ENCODE measurements around the gene EXOC4. TPM values are rescaled to one million over a fixed set of nuclear protein-coding genes. Genes with fewer than 3 reads are reported as not detected.

The EXOC4 gene
- total RNA-seq, 1 donor from 2014 or later: 99.2 TPM

DNA sequence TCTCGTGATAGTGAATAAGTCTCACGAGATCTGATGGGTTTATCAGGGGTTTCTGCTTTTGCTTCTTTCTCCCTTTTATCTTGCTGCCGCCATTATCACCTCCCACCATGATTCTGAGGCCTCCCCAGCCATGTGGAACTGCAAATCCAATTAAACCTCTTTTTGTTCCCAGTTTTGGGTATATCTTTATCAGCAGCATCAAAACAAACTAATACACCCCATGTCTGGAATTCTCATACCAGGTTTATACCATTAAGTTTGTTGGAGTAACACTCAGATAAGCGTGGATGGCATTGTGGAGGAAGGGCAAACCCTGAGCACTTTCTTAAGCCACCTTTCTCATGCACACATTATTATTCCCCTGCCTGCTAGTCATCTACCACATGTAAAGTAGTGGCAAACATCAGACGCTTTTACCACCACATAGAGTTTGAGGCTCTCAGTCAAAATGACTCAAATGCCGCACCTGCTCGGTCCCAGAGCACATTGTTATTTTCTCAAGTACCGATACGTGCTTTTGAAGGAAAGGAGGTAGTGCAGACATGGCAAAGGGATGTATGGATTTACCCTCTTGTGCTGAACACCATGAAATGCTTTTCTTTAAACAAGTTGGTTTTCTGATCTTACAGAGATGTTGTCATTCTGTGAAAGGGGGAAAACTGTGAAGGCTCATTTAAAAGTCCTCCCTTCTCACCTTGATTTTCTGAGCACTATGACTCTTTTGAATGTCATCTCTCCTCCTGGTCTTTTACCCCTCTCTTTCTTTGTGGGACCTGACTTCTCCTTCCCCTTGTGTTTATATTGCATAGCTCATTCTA, 429.7 kb downstream of the EXOC4 start:
- no peaks in the 10 kb centered on the region for H3K36me3 ChIP-seq
- no peak for DNase-seq (ENCODE audit: extremely low spot score in 2 of 2)
- intact Hi-C loops (cut with DNase I): no loop called here
- H3K27ac ChIP-seq: no peak overlapping the region
- no peak for TF ChIP-seq POLR2A (IDR thresholded peaks at IDR 0.05)
- no peak for TF ChIP-seq CTCF (IDR thresholded peaks at IDR 0.05)
- TF ChIP-seq POLR2AphosphoS5 (IDR thresholded peaks at IDR 0.05; ENCODE audit: insufficient read depth in 1 of 2, low read depth in 1 of 2): no peak
- H3K27me3 ChIP-seq: no peaks in the 10 kb centered on the region
- H3K4me3 ChIP-seq: no peak overlapping the region
- H3K9me3 ChIP-seq: no peaks in the 10 kb centered on the region
- no peaks in the 10 kb centered on the region for H3K4me1 ChIP-seq

- Histone ChIP-seq H3K27me3 (no peaks in the 10 kb centered on the region), H3K27ac (no peak overlapping the region), H3K4me1 (no peaks in the 10 kb centered on the region), H3K36me3 (no peaks in the 10 kb centered on the region), H3K4me3 (no peak overlapping the region), H3K9me3 (no peaks in the 10 kb centered on the region)
- intact Hi-C loops (cut with DNase I): no loop called here
- TF ChIP-seq POLR2AphosphoS5 (IDR thresholded peaks at IDR 0.05; ENCODE audit: insufficient read depth in 1 of 2, low read depth in 1 of 2): no peak
- TF ChIP-seq CTCF (IDR thresholded peaks at IDR 0.05): no peak
- TF ChIP-seq POLR2A (IDR thresholded peaks at IDR 0.05): no peak
- no peak for DNase-seq (ENCODE audit: extremely low spot score in 2 of 2)
Observed at GRCh38 chr7:133683182-133683454, 430.2 kb downstream of the EXOC4 start.

DNA sequence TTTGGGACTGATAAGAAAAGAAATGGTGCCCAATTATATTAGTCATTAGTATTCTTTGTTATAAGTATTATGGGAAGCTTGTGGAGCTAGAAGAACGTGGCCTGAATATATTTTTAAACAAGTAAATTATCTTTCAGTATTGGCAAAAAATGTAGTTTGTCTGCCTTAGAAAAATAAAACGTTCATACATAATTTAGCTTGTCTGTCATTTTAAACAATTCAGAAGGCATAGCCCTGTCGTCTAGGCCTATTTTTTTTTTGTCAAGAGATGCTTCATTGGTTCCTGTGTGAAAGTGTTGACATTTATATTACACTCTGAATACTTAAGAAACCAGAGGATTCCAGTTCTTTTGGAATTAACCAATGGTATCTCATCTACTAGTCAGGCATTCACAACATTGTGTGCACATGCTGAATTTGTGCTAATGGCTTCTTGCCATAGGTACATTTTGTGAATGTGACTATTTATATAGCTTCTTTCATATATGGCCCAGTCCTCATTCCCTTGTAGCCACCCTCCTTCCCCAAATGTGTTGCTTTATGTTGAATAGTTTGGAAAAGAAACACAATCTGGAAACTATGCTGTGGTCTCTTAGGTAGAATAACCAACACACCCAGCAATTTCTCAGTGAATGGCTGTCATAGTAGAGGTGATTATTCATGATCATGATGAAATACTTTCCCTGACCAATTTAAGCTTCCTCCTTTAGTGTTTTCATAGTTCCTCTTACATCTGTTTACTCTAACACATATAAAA, 435.8 kb downstream of the EXOC4 start:
- intact Hi-C loops (cut with DNase I): no loop called here
- H3K36me3 ChIP-seq: no peaks in the 10 kb centered on the region
- no peak for DNase-seq (ENCODE audit: extremely low spot score in 2 of 2)
- no peaks in the 10 kb centered on the region for H3K27me3 ChIP-seq
- TF ChIP-seq CTCF (IDR thresholded peaks at IDR 0.05): no peak
- no peak for TF ChIP-seq POLR2A (IDR thresholded peaks at IDR 0.05)
- peak in 1 of 2 donors; percentile 40 for TF ChIP-seq POLR2AphosphoS5 (IDR thresholded peaks at IDR 0.05; ENCODE audit: insufficient read depth in 1 of 2, low read depth in 1 of 2)
- no peak overlapping the region for H3K27ac ChIP-seq
- no peaks in the 10 kb centered on the region for H3K9me3 ChIP-seq
- H3K4me3 ChIP-seq: no peak overlapping the region
- H3K4me1 ChIP-seq: no peaks in the 10 kb centered on the region

- no peak overlapping the region for H3K4me3 ChIP-seq
Observed at GRCh38 chr7:133690740-133691139, 437.9 kb downstream of the EXOC4 start.

More at GRCh38 chr7:133690740-133691139, 437.9 kb downstream of the EXOC4 start:
- Histone ChIP-seq H3K36me3 (no peaks in the 10 kb centered on the region), H3K27me3 (no peaks in the 10 kb centered on the region), H3K4me1 (no peaks in the 10 kb centered on the region), H3K27ac (no peak overlapping the region), H3K9me3 (no peaks in the 10 kb centered on the region)
- intact Hi-C loops (cut with DNase I): no loop called here
- no peak for TF ChIP-seq POLR2A (IDR thresholded peaks at IDR 0.05)
- TF ChIP-seq CTCF (IDR thresholded peaks at IDR 0.05): no peak
- TF ChIP-seq POLR2AphosphoS5 (IDR thresholded peaks at IDR 0.05; ENCODE audit: insufficient read depth in 1 of 2, low read depth in 1 of 2): no peak
- DNase-seq (ENCODE audit: extremely low spot score in 2 of 2): no peak

Data from vagina (tissue), 2 donors.